Esophagus (tissue), 2 donors: Measurements from ENCODE around the gene CTNNA2. TPM values are rescaled to one million over a fixed set of nuclear protein-coding genes. Genes with fewer than 3 reads are reported as not detected.

ENCODE experiments used
- H3K27ac ChIP-seq, 2 donors: one replicate each; pipeline ENCODE4 v1.5.1; 2013; ENCODE audit warnings: low read depth in 2 of 2, mild to moderate bottlenecking in 2 of 2, inconsistent platforms in 1 of 2, low read length in 1 of 2, moderate library complexity in 1 of 2
- H3K27me3 ChIP-seq, 2 donors: one replicate each; pipeline ENCODE4 v1.6.1; 2013; ENCODE audit warnings: low read length in 2 of 2, control low read depth in 1 of 2, mild to moderate bottlenecking in 1 of 2; ENCODE audit not compliant: insufficient read depth in 2 of 2, control insufficient read depth in 1 of 2
- H3K36me3 ChIP-seq, 2 donors: one replicate each; pipeline ENCODE4 v1.6.1; 2013; ENCODE audit warnings: low read length in 1 of 2; ENCODE audit not compliant: control insufficient read depth in 2 of 2, insufficient read depth in 2 of 2
- H3K4me1 ChIP-seq, 2 donors: one replicate each; pipeline ENCODE4 v1.6.1; 2013; ENCODE audit warnings: low read length in 1 of 2; ENCODE audit not compliant: control insufficient read depth in 2 of 2, insufficient read depth in 2 of 2
- H3K4me3 ChIP-seq, 2 donors: one replicate each; pipeline ENCODE4 v1.5.1; 2013; ENCODE audit warnings: low read length in 2 of 2, mild to moderate bottlenecking in 2 of 2, low read depth in 1 of 2, moderate library complexity in 1 of 2
- H3K9me3 ChIP-seq, 2 donors: one replicate each; pipeline ENCODE4 v1.6.1; 2013; ENCODE audit warnings: mild to moderate bottlenecking in 2 of 2, low read depth in 1 of 2, low read length in 1 of 2, moderate library complexity in 1 of 2; ENCODE audit not compliant: control insufficient read depth in 2 of 2, insufficient read depth in 1 of 2
- WGBS, 2 donors: extraction: QIAGEN DNeasy Blood & Tissue Kit; methylation state at CpG; one replicate each; pipeline ENCODE4 v1.1.7; 2013; 5-methylcytosine and 5-hydroxymethylcytosine counted together
- polyA plus RNA-seq, 2 donors: library from polyadenylated mRNA; stranded (reverse); fragments of 200-250 nt; gene quantifications; one replicate each; pipeline ENCODE4 v1.2.3, GENCODE V29; 2013
- donor health status: healthy with polysubstance abuse.
- donor health status: Bipolar disorder and iron deficiency.

The CTNNA2 gene
- polyA plus RNA-seq, 2 donors: 0.02 TPM; not detected in 1

- WGBS, 2 donors: 71 to 78% methylated on average over 1 of the region's 1 CpG
- Histone ChIP-seq H3K27me3 (no peaks in the 10 kb centered on the region), H3K4me3 (no peak overlapping the region)
Measured at GRCh38 chr2:80102026-80102425, 589.2 kb downstream of the CTNNA2 start.

GRCh38 chr2:80105015-80105640 is 592.3 kb downstream of the CTNNA2 start:
- WGBS, 2 donors: 62% methylated on average over 7 of the region's 7 CpGs
- Histone ChIP-seq H3K27ac (no peak overlapping the region), H3K4me3 (no peak overlapping the region), H3K9me3 (peaks cover 0 to 3% of the 10 kb centered on the region in 2 donors), H3K27me3 (no peaks in the 10 kb centered on the region), H3K4me1 (no peaks in the 10 kb centered on the region), H3K36me3 (no peaks in the 10 kb centered on the region)

More at GRCh38 chr2:80102026-80102425, 589.2 kb downstream of the CTNNA2 start:
- no peaks in the 10 kb centered on the region for H3K36me3 ChIP-seq
- H3K9me3 ChIP-seq: no peaks in the 10 kb centered on the region
- H3K27ac ChIP-seq: no peak overlapping the region
- H3K4me1 ChIP-seq: no peaks in the 10 kb centered on the region

GRCh38 chr2:80111185-80111584 is 598.3 kb downstream of the CTNNA2 start:
- Histone ChIP-seq H3K4me1 (no peaks in the 10 kb centered on the region), H3K9me3 (peaks cover 0 to 3% of the 10 kb centered on the region in 2 donors), H3K27me3 (no peaks in the 10 kb centered on the region), H3K27ac (no peak overlapping the region), H3K4me3 (no peak overlapping the region), H3K36me3 (no peaks in the 10 kb centered on the region)

- Histone ChIP-seq H3K4me1 (no peaks in the 10 kb centered on the region), H3K27me3 (no peaks in the 10 kb centered on the region), H3K27ac (no peak overlapping the region), H3K4me3 (no peak overlapping the region), H3K9me3 (no peaks in the 10 kb centered on the region), H3K36me3 (no peaks in the 10 kb centered on the region)
- 68 to 77% methylated on average over 3 of the region's 3 CpGs for WGBS, 2 donors
Measured at GRCh38 chr2:80112790-80113189, 599.9 kb downstream of the CTNNA2 start.

GRCh38 chr2:80113399-80113798 is 600.5 kb downstream of the CTNNA2 start:
- Histone ChIP-seq H3K9me3 (no peaks in the 10 kb centered on the region), H3K4me3 (no peak overlapping the region), H3K27ac (no peak overlapping the region), H3K36me3 (no peaks in the 10 kb centered on the region), H3K4me1 (no peaks in the 10 kb centered on the region), H3K27me3 (no peaks in the 10 kb centered on the region)
- 69 to 70% methylated on average over 3 of the region's 3 CpGs for WGBS, 2 donors

- no peak overlapping the region for H3K27ac ChIP-seq
- no peaks in the 10 kb centered on the region for H3K4me1 ChIP-seq
- H3K36me3 ChIP-seq: no peaks in the 10 kb centered on the region
- no peak overlapping the region for H3K4me3 ChIP-seq
- H3K27me3 ChIP-seq: no peaks in the 10 kb centered on the region
- 58 to 67% methylated on average over 4 of the region's 4 CpGs for WGBS, 2 donors
- H3K9me3 ChIP-seq: no peaks in the 10 kb centered on the region
Measured at GRCh38 chr2:80114812-80115211, 602.0 kb downstream of the CTNNA2 start.

- H3K27ac ChIP-seq: no peak overlapping the region
Measured at GRCh38 chr2:80117401-80117800, 604.5 kb downstream of the CTNNA2 start.

GRCh38 chr2:80120866-80121265 is 608.0 kb downstream of the CTNNA2 start:
- Histone ChIP-seq H3K9me3 (peaks cover 0 to 6% of the 10 kb centered on the region in 2 donors), H3K4me1 (no peaks in the 10 kb centered on the region), H3K4me3 (no peak overlapping the region), H3K27ac (no peak overlapping the region), H3K36me3 (no peaks in the 10 kb centered on the region), H3K27me3 (no peaks in the 10 kb centered on the region)
- 79 to 84% methylated on average over 3 of the region's 3 CpGs for WGBS, 2 donors

More at GRCh38 chr2:80117401-80117800, 604.5 kb downstream of the CTNNA2 start:
- Histone ChIP-seq H3K36me3 (no peaks in the 10 kb centered on the region), H3K4me1 (no peaks in the 10 kb centered on the region), H3K4me3 (no peak overlapping the region), H3K27me3 (no peaks in the 10 kb centered on the region), H3K9me3 (no peaks in the 10 kb centered on the region)

GRCh38 chr2:80122675-80123074 is 609.8 kb downstream of the CTNNA2 start:
- no peaks in the 10 kb centered on the region for H3K27me3 ChIP-seq
- no peak overlapping the region for H3K27ac ChIP-seq

GRCh38 chr2:80126596-80127189 is 613.8 kb downstream of the CTNNA2 start:
- 45 to 61% methylated on average over 2 to 3 of the region's 3 CpGs for WGBS, 2 donors

More at GRCh38 chr2:80122675-80123074, 609.8 kb downstream of the CTNNA2 start:
- Histone ChIP-seq H3K4me3 (no peak overlapping the region), H3K36me3 (no peaks in the 10 kb centered on the region), H3K9me3 (peaks cover 0 to 6% of the 10 kb centered on the region in 2 donors), H3K4me1 (no peaks in the 10 kb centered on the region)
- WGBS, 2 donors: 82 to 84% methylated on average over 5 of the region's 5 CpGs

More at GRCh38 chr2:80126596-80127189, 613.8 kb downstream of the CTNNA2 start:
- H3K4me3 ChIP-seq: no peak overlapping the region
- H3K27me3 ChIP-seq: no peaks in the 10 kb centered on the region
- H3K9me3 ChIP-seq: peaks cover 0 to 6% of the 10 kb centered on the region in 2 donors
- no peak overlapping the region for H3K27ac ChIP-seq
- no peaks in the 10 kb centered on the region for H3K4me1 ChIP-seq
- H3K36me3 ChIP-seq: no peaks in the 10 kb centered on the region
